ENCODE data around the gene LRRIQ3.
"Not testable (repeated sequence)": the region's sequence is repeated elsewhere in the genome, so short reads cannot be mapped to it uniquely, and the experiment has no call there.

- TF ChIP-seq, protein P1, sequence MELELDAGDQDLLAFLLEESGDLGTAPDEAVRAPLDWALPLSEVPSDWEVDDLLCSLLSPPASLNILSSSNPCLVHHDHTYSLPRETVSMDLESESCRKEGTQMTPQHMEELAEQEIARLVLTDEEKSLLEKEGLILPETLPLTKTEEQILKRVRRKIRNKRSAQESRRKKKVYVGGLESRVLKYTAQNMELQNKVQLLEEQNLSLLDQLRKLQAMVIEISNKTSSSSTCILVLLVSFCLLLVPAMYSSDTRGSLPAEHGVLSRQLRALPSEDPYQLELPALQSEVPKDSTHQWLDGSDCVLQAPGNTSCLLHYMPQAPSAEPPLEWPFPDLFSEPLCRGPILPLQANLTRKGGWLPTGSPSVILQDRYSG (tag; conservative IDR thresholded peaks at IDR 0.05; ENCODE audit: low read depth) = not testable (repeated sequence)
- TF ChIP-seq EZH2 (IDR thresholded peaks at IDR 0.05; ENCODE audit: borderline replicate concordance, low read depth, low read length); ZFX (CRISPR knock-in tag; IDR thresholded peaks at IDR 0.05): not testable (repeated sequence)
Measured at GRCh38 chr1:74117370-74117769, 80.6 kb downstream of the LRRIQ3 start.
